ENCODE measurements around the gene CERS6. TPM values are rescaled to one million over a fixed set of nuclear protein-coding genes. Genes with fewer than 3 reads are reported as not detected.

The CERS6 gene
- total RNA-seq, 1 donor from 2014 or later = 55.3 TPM

- TF ChIP-seq, protein P1, sequence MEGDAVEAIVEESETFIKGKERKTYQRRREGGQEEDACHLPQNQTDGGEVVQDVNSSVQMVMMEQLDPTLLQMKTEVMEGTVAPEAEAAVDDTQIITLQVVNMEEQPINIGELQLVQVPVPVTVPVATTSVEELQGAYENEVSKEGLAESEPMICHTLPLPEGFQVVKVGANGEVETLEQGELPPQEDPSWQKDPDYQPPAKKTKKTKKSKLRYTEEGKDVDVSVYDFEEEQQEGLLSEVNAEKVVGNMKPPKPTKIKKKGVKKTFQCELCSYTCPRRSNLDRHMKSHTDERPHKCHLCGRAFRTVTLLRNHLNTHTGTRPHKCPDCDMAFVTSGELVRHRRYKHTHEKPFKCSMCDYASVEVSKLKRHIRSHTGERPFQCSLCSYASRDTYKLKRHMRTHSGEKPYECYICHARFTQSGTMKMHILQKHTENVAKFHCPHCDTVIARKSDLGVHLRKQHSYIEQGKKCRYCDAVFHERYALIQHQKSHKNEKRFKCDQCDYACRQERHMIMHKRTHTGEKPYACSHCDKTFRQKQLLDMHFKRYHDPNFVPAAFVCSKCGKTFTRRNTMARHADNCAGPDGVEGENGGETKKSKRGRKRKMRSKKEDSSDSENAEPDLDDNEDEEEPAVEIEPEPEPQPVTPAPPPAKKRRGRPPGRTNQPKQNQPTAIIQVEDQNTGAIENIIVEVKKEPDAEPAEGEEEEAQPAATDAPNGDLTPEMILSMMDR (IDR thresholded peaks at IDR 0.05; ENCODE audit: insufficient read depth, low read length, severe bottlenecking) = no peak
These were observed 144.9 kb downstream of the CERS6 start for GRCh38 chr2:168600949-168601348.

DNA sequence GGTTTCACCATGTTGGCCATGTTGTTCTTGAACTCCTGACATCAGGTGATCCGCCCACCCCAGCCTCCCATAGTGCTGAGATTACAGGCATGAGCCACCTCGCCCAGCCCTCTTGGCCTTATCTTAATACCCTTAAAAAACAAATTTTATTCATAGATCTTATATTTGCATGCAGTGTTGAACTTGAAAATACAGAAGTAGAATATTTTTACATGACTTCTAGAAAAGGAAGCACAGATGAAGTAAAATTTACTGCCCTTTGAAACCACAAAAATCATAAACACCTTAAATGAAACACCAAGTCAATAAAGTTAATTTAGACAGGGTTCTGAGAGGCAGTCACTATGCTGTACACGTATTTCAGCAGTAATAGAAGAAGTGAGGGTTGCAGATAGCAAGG is 145.7 kb downstream of the CERS6 start:
- TF ChIP-seq, protein P1 (IDR thresholded peaks at IDR 0.05; ENCODE audit: insufficient read depth, low read length, severe bottlenecking) = no peak
- FAIRE-seq = no peak
- no peaks in the 10 kb centered on the region for H3K27me3 ChIP-seq (ENCODE audit: control insufficient read depth, insufficient read depth, low read length)

More at GRCh38 chr2:168600949-168601348, 144.9 kb downstream of the CERS6 start:
- Histone ChIP-seq H3K36me3 (ENCODE audit: control insufficient read depth, insufficient read depth, low read length) (no peaks in the 10 kb centered on the region), H3K4me3 (ENCODE audit: low read depth, low read length) (no peak overlapping the region), H3K27me3 (ENCODE audit: control insufficient read depth, insufficient read depth, low read length) (no peaks in the 10 kb centered on the region)
- no peak for FAIRE-seq
- no peak for DNase-seq (ENCODE audit: low read depth)

GRCh38 chr2:168602379-168602778 is 146.3 kb downstream of the CERS6 start:
- no peaks in the 10 kb centered on the region for H3K27me3 ChIP-seq (ENCODE audit: control insufficient read depth, insufficient read depth, low read length)
- FAIRE-seq = no peak
- no peaks in the 10 kb centered on the region for H3K36me3 ChIP-seq (ENCODE audit: control insufficient read depth, insufficient read depth, low read length)

More for the DNA sequence above, 145.7 kb downstream of the CERS6 start:
- Histone ChIP-seq H3K36me3 (ENCODE audit: control insufficient read depth, insufficient read depth, low read length) (no peaks in the 10 kb centered on the region), H3K4me3 (ENCODE audit: low read depth, low read length) (no peak overlapping the region)
- DNase-seq (ENCODE audit: low read depth) = no peak

GRCh38 chr2:168602846-168603401 is 146.9 kb downstream of the CERS6 start:
- no peak overlapping the region for H3K4me3 ChIP-seq (ENCODE audit: low read depth, low read length)
- H3K36me3 ChIP-seq (ENCODE audit: control insufficient read depth, insufficient read depth, low read length) = no peaks in the 10 kb centered on the region
- H3K27me3 ChIP-seq (ENCODE audit: control insufficient read depth, insufficient read depth, low read length) = no peaks in the 10 kb centered on the region
- TF ChIP-seq, protein P1 (IDR thresholded peaks at IDR 0.05; ENCODE audit: insufficient read depth, low read length, severe bottlenecking) = no peak
- DNase-seq (ENCODE audit: low read depth) = no peak
- FAIRE-seq = no peak

More at GRCh38 chr2:168602379-168602778, 146.3 kb downstream of the CERS6 start:
- DNase-seq (ENCODE audit: low read depth) = no peak
- H3K4me3 ChIP-seq (ENCODE audit: low read depth, low read length) = no peak overlapping the region
- TF ChIP-seq, protein P1 (IDR thresholded peaks at IDR 0.05; ENCODE audit: insufficient read depth, low read length, severe bottlenecking) = no peak

DNA sequence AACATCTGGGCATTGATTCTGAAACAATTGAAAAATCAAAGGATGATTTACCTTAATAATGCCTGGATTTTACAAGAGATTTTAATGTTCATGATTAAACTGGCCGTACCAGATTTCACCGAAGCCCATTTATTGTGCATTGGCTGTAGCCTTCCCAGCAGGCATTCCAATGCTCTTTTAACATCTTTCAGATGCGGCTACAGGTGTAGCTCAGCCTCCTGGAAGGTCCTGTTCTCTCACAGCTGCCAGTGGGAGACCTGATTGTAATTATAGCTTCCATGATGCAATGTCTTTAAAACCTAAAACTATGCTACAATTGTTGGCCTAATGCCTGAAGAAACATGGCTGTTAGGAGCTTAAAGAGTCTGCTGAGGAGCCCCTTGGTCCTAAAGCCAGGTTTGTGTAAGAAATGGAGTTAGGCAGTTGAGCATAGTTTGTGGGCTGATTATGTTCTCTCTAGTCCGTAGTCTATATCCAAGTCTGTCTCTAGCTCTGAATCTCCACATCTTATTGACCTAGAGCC is 147.4 kb downstream of the CERS6 start:
- FAIRE-seq = no peak
- TF ChIP-seq, protein P1 (IDR thresholded peaks at IDR 0.05; ENCODE audit: insufficient read depth, low read length, severe bottlenecking) = no peak
- DNase-seq (ENCODE audit: low read depth) = no peak
- Histone ChIP-seq H3K4me3 (ENCODE audit: low read depth, low read length) (no peak overlapping the region), H3K36me3 (ENCODE audit: control insufficient read depth, insufficient read depth, low read length) (no peaks in the 10 kb centered on the region), H3K27me3 (ENCODE audit: control insufficient read depth, insufficient read depth, low read length) (no peaks in the 10 kb centered on the region)

- DNase-seq (ENCODE audit: low read depth) (no peak), FAIRE-seq (no peak)
These were observed 148.2 kb downstream of the CERS6 start for GRCh38 chr2:168604252-168604651.

More at GRCh38 chr2:168604252-168604651, 148.2 kb downstream of the CERS6 start:
- Histone ChIP-seq H3K27me3 (ENCODE audit: control insufficient read depth, insufficient read depth, low read length) (no peaks in the 10 kb centered on the region), H3K4me3 (ENCODE audit: low read depth, low read length) (no peak overlapping the region), H3K36me3 (ENCODE audit: control insufficient read depth, insufficient read depth, low read length) (no peaks in the 10 kb centered on the region)
- TF ChIP-seq, protein P1 (IDR thresholded peaks at IDR 0.05; ENCODE audit: insufficient read depth, low read length, severe bottlenecking) = no peak

Data from bronchial epithelial cell (primary cell).